ENCODE measurements around the gene CTXND1.
"Not testable (repeated sequence)": the region's sequence is repeated elsewhere in the genome, so short reads cannot be mapped to it uniquely, and the experiment has no call there.

CTXND1 gene

DNA sequence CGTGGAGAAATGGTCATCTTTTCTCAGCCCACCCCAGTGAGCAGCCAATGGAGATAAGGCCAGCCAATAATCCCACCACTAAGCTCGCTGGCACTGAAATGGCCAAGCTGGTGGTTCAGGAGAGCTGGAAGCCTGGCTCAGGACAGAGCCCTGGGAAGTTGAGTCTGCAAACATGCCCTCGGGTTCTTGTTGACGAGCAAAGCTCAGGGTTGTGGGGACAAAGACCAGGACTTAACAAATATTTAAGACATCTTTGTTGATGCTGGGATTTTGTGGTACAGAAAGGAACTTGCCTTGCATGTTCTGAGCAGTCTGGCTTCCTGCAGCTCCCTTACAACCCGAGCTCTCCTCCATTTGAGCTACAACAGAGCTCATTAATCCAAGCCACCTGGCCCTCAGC is 94.8 kb downstream of the CTXND1 start:
- no peak for DNase-seq (ENCODE audit: low spot score)

- DNase-seq (ENCODE audit: low spot score): no peak
Measured at GRCh38 chr15:80156176-80156720, 95.8 kb downstream of the CTXND1 start.

DNA sequence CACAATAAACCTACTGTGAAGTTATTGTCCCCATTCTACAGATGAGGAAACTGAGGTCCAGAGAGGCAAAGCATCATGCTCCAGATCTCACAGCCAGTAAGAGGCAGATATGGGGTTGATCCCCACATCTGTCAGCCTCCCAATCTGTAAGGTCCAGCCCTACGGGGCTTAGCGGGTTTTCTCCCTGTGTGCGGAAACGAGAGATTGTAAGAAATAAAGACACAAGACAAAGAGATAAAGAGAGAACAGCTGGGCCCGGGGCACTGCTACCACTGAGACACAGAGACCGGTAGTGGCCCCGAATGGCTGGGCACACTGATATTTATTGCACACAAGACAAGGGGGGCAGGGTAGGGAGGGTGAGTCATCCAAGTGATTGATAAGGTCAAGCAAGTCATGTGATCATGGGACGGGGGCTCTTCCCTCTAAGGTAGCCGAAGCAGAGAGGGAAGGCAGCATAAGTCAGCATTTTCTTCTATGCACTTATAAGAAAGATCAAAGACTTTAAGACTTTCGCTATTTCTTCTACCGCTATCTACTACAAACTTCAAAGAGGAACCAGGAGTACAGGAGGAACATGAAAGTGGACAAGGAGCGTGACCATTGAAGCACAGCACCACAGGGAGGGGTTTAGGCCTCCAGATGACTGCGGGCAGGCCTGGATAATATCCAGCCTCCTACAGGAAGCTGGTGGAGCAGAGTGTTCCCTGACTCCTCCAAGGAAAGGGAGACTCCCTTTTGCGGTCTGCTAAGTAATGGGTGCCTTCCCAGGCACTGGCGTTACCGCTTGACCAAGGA is 96.4 kb downstream of the CTXND1 start:
- DNase-seq (ENCODE audit: low spot score): not testable (repeated sequence)

GRCh38 chr15:80155001-80155377 is 97.0 kb downstream of the CTXND1 start:
- no peak for DNase-seq (ENCODE audit: low spot score)

DNA sequence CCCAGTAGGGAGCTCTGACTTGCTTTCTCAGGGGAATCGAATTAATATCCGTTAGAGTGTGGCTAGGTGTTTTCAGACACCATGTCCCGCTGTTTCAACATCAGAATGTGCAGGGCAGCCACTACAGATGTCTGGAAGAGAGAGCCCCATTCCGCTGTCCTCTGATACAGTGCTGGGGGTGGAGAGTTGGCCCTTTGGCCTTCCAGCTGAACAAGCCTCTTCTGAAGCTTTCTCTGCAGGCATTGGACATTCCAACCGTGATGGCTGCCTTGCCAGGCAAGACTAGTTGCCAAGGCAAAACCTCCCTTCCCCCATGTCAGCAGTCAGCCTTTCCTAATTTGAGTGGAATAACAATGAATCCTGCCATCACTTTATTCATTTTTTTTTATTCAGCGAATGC is 97.7 kb downstream of the CTXND1 start:
- DNase-seq (ENCODE audit: low spot score): peak; percentile 44

DNA sequence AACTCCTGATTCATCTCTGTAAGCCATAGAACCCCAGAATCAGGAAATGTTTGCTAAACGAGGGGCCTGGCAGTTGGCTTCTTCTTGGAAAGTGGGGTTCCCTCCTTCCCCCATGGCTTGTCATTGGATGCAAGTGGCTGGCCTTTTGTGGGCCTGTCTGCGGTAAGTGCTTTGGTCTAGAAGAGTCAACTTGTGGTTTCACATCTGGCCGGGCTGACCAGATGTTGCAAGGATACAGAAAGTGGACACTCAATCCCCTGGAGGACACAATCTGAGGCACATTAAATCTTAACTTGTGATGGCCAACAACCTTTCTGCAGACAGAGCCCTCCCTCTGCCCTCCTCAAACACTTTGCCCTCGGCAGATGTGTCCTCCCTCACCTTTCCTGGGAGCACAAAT is 98.1 kb downstream of the CTXND1 start:
- no peak for DNase-seq (ENCODE audit: low spot score)

DNA sequence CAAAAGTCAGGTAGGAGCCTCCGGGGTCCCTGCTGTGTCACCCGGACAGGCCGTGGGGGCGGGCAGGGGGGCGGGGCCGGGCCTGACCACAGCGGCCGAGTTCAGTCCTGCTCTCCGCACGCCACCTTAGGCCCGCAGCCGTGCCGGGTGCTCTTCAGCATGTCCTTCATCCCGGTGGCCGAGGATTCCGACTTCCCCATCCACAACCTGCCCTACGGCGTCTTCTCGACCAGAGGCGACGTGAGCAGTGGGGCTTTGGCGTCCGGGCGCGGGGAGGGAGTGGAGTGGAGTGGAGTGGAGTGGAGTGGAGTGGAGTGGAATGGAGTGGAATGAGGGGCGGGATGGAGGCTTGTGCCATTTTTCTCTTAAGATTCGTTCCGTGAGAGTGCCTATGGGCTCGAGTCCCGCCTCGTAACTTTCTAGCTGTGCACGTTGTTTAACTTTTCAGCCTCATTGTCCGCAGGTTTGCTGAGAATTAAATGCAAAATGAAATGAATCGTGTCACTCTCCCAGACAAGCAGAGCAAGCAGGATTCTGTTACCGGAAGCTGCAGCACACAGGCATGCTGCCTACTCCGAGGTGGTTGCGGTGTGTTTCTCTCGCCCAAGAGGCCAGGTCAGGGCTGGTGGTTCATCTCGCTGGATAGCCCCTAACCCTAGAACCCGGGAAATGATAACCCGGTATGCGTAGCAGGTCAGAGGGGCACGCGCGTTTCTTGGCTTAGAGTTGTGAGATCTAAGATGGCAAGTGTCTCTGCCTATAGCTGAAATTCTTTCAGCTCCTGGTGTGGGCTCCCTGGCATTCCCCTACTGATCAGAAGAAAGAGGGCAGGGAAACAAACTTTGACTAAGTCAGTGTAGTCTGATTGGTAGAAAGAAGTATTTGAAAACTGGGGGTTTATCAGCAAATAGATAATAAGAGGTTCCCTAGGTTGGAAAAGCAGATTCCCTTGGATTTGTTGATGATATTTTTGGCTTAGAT is 98.8 kb downstream of the CTXND1 start, which contains the start of gene FAH:
Gene FAH, plus strand, starts transcription at position 104 of the 981 bp plus-strand sequence. Its CDS starts 56 bp downstream, at position 160.
- peak; percentile 58 for DNase-seq (ENCODE audit: low spot score)

- peak; percentile 98 for DNase-seq (ENCODE audit: low spot score)
Measured at GRCh38 chr15:80152180-80152895, 99.7 kb downstream of the CTXND1 start.

GRCh38 chr15:80151576-80151975 is 100.4 kb downstream of the CTXND1 start:
- no peak for DNase-seq (ENCODE audit: low spot score)

DNA sequence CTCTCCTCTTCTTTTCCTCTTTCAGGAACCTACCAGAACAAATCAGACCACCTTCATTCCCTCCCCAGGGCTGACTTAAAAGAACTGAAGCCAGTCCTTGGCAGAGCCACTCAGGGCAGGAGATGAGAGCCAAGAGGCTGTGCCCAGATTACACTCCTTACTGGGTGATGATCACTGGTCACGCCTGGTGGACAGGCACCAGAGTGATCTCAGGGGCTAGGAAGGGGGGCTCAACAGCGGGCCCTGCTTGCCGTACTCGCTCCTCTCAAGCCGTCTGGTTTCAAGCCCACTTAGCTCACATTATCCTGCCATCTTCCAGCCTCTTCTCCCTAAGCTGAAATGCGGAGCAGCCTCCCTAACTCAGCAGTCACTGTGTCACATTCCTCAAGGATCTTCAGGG is 100.9 kb downstream of the CTXND1 start:
- DNase-seq (ENCODE audit: low spot score): no peak

Data from ecto neural progenitor cell (in vitro differentiated cells).